ENCODE data around the gene CCNQ. TPM values are rescaled to one million over a fixed set of nuclear protein-coding genes. Genes with fewer than 3 reads are reported as not detected.

The CCNQ gene
- total RNA-seq, 2 experiments from 2014 or later: 28.0 to 31.7 TPM

DNA sequence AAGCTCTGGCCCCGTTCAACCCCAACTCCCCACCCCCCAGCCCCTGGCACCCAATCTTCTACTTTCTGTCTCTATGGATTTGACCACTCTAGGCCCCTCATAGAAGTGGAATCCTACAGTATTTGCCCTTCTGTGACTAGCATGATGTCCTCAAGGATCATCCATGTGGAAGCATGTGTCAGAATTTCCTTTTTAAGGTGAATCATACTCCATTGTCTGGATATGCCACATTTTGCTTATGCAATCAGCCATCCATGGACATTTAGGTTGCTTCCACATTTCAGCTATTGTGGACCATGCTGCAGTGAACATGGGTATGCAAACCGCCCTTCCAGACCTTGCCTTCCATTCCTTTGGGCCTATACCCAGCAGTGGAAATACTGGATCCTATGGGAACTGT, 15.5 kb downstream of the CCNQ start:
- ChIA-PET POLR2A (no interaction called here), CTCF (interaction anchor here (0.8 to 0.9 kb wide), 2 partner anchors 23 to 85 kb away, joined by 3 read pairs; no protein-coding TSS in a partner anchor)

DNA sequence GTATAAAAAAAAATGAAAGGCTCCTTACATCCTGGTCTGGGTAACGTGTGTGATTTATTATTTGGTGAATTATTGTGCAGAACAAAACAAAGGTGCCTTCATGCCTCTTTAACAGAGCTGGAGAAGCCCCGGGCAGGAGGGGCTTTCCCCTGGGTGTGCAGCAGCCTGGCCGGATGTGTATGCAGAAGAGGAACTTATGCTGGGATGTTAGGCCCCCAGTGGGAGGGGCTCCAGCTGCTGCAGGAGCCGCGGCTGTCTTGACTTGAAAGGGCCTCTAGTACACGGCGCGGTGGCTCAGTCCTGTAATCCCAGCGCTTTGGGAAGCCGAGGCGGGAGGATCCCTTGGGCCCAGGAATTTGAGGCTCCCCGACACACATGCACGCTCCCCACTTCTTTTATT, 16.0 kb downstream of the CCNQ start:
- ChIA-PET CTCF (interaction anchor here (0.8 kb wide), 1 partner anchor 22 kb away, joined by 3 read pairs; no protein-coding TSS in a partner anchor), POLR2A (no interaction called here)

DNA sequence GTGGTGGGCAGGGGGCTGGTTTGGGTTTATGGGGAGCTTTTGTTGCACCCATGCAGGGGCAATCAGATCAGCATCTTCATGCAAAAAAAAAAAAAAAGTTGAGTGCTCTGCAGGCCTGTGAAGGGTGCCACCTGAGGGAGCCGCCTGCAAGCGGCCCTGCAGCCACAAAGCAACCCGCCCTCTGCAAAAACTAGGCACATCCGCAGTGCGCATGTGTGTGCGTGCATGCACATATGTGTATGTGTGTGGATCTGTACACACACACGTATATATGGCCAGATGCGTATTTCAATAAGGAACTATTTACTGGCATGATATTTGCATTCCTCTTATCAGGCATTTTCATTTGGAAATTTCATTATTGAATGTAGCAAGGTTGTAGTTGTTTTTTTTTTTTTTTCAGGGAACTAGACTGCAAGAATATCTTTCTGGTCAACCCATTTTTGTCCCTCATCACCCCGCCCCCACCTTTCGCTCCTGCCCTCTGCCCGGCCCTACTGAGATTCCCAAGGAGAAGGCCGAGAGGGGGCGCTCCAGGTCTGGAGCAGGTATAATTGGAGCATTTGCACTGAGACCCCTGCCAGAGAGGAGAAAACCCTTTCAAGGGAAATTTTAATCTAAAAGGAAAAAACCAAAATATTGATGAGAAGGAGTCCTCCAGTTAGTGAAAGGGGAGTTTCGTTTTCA, 18.1 kb downstream of the CCNQ start:
- CTCF ChIA-PET: interaction anchor here (1.1 to 1.2 kb wide), 2 partner anchors 41 to 86 kb away, joined by 3 to 4 read pairs; no protein-coding TSS in a partner anchor
- POLR2A ChIA-PET: no interaction called here

DNA sequence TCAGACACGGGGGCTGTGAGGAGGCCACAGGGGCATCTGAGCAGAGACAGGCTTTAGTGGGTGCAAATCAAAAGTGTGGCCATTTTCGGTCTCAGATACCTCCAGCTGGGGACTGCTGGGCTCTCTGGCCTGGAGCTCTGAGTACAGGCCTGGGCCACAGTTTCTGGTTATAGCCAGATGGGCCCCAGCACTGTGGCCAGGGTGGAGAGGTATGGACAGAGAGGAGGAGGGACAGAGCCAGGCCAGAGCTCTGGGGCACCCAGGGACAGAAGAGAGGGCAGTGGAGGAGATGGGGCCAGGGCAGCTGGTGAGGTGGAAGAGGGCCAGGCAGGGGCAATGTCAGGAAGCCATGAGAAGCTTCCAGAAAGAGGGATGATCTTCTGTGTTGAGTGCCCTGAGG, 20.1 kb downstream of the CCNQ start:
- ChIA-PET CTCF (no interaction called here), POLR2A (no interaction called here)

DNA sequence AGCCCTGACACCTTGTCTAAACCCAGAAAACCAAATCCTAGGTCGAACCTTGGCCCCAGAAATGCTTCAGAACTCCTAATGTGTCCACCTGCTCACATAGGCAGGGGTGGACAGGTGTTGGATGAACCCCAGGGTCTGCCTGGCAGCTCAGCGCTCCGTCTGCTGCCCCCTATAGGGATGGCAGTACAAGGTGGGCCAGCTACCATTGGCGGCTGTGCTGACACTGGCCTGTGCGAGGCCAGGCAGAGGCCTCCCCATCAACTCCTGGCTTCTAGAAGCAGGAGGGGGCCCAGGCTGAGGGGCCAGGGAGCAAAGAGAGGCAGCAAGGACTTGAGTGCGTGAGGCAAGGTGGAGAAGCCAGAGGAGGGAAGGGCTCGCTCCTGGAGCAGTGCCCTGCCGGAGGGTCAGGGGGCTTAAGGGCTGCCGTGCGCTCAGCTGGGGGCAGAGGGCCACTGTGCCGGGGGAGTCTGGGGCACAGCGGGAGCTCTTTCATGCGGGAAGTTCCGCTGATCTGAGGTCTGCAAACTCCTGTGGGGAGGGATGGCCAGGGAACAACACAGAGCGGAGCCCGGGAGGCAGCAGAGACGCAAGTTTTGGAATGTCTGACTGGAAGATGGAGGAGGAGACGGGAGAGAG, 20.6 kb downstream of the CCNQ start:
- ChIA-PET POLR2A (interaction anchor here (0.5 kb wide), 1 partner anchor 14 kb away, joined by 3 read pairs; no protein-coding TSS in a partner anchor), CTCF (no interaction called here)

DNA sequence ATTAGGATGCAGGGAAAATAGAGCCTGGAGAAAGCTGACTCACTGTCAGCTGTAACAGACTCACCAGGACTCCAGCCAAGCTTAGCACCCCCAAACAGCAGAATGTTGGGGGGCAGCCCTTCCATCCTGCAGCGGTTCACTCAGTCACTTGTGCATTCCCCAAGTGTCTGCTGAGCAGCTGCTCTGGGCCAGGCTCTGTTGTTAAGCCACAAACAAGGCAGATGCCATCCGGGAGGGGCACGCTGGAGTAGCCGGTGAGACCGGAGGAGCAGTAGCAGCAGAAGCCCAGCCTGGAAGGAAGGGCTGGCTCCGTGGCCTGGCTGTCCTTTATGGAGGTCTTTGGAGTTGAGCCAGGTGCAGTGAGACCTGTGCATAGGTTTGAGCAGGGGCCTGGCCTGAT, 22.0 kb downstream of the CCNQ start:
- POLR2A ChIA-PET: no interaction called here
- CTCF ChIA-PET: no interaction called here

DNA sequence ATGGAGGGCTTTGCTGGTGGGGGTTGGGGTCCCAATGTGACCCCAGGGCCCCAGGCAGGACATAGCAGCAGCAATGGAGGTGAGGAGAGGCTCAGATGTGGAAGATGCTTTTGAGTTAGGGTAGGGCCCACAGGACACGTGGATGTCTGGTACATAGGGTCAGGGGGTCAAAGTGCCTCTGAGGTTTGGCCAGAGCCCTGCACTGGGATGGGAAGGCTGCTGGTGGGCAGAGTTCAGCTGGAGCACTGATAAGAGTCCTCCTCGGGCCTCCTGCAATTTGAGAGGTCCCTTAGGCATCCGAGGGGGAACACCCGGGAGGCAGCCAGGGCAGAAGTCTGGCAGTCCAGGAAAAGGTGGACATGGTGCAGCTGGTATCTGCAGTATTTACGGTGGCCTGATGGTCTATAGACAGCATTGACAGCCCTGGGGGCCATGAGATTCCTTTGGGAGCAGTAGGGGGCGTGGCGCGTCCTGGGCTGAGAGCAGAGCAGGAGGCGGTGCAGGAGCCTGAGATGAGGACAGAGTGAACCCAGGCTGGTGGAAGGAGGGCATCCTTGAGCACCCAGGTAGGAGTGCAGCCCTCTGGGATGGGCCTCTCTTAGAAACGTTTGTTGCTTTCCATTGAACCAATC, 22.6 kb downstream of the CCNQ start:
- CTCF ChIA-PET: no interaction called here
- POLR2A ChIA-PET: no interaction called here

DNA sequence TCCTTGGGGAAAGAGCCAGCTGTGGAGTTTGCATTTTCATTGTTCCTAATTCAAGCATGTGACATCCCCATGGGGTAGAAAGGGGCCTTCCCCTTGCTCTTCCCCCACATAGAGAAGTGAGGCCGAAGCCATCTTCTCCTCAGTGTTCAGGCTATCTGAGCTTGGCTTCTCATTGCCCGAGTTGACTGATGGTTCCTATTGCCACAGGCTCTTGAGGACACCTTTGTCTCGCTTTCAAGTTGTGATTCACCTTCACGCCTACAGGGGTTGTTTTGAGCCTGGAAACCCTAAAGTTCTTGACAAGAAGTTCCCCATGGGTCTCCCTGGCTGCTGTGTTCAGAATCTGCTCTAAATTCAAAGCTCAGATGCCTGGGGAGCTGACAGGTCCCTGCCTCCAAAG, 25.0 kb downstream of the CCNQ start:
- ChIA-PET POLR2A (no interaction called here), CTCF (no interaction called here)

DNA sequence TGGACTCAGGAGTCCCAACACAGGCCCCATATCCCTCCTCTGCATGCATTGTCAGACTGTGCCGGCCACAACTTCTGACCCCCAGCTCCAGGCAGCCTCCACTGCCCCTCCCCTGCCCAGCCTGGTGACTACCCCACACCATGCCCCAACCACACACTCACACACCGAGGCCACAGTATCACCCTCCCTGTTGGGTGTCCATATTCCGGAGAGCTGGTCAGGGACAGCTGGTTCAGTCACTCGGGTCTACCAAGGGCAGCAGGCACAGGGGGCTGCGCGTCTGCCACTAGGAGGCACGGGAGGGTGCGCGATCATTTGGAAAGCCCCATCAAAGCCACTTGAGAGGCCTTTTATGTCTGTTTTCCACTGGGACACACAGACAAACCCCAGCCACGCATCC, 26.3 kb downstream of the CCNQ start:
- ChIA-PET POLR2A (no interaction called here), CTCF (no interaction called here)

DNA sequence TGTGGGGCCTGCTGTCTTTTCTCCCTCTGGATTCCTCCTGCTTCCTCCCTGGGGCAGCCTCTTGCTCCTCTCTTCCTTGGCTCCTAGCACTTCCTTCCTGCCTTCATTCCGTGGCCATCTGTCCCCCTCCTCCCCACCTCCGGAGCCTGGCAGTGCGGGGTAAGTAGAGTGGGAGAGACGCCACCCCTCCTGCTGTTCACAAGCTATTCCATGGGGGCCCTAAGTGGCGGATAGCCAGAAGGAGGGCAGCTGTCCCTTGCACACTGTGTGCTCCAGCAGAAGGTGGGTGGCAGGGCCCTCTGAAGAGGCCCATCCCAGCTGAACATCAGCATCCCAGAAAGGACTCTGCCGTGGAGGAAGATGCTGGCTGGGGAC, 27.4 kb downstream of the CCNQ start:
- POLR2A ChIA-PET: no interaction called here
- CTCF ChIA-PET: interaction anchor here (1.2 kb wide), 1 partner anchor 18 kb away, joined by 4 read pairs; no protein-coding TSS in a partner anchor

DNA sequence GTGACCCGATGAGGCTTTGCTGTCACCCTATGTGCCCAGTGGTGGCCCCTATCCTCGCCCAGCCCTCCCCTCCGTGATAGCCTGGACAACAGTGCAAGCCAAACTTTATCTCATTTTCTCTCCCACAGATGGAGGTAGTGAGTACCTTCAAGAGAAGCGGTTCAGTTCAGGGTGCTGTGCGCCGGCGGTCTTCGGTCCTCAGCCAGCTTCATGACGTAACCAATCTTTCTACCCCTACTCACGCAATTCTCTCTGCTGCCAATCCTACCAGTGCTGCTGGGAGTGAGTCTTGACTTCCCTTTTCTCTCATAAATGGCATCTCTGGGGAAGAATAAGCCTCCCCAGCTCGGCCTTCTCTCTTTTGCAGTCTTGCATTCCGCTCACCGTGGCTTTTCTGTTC, 29.5 kb downstream of the CCNQ start:
- ChIA-PET CTCF (no interaction called here), POLR2A (no interaction called here)

DNA sequence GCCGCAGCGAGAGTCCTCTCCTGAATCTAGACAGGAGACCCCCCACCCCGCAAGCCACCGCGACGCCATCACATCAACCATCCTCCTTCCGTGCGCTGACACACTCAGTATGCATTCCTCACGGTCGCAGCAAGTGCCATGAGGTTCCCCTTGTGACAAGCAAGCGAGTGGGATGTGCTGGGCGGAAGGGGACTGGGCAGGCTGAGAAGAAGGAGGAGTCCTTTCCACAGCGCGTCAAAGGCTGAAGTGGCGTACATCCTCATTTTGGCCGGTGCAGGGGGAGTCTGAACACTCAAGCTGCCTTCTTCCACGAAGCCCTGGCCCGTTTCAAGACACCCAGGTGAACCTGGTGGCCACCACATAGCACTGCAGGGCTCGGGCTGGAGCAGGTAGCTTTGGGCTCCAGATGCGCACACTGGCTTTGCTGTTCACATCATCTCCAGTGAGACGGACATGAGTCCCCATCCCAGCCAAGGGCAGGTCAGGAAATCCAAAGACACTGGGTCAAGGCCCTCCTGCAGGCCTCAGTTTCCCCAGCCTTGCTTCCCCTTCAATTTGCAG, 30.4 kb downstream of the CCNQ start:
- CTCF ChIA-PET: no interaction called here

DNA sequence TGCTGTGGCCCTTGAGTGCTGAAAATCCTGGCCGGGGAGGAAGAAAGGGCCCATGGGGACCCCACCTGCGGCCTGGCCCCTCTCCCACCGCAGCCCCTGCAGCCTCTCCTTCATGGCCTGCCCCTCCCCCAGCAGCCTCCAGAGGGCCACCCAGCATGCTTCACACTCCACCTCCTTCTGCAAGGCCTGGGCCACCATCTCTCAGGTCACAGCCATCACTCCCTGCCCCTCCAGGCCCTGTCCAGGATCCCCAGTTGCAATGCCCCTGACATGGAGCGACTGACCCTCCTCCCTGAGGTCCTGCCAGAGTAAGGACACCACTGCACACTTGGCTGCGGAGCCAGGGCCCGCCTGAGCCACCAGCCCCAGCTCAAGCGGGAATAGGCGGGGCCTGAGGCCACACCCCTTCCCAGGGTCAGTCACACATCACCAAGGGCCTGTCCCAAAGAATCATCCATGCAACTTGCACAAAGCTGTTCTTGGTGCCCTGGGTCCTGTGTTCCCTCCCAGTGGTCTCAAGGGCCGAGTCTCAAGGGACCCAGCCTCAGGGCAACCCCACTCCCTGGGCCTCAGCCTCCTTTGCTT, 32.9 kb downstream of the CCNQ start:
- CTCF ChIA-PET: interaction anchor here (2.0 kb wide), 1 partner anchor 12 kb away, joined by 4 read pairs; no protein-coding TSS in a partner anchor

More for the DNA sequence above, 30.4 kb downstream of the CCNQ start:
- POLR2A ChIA-PET: no interaction called here

DNA sequence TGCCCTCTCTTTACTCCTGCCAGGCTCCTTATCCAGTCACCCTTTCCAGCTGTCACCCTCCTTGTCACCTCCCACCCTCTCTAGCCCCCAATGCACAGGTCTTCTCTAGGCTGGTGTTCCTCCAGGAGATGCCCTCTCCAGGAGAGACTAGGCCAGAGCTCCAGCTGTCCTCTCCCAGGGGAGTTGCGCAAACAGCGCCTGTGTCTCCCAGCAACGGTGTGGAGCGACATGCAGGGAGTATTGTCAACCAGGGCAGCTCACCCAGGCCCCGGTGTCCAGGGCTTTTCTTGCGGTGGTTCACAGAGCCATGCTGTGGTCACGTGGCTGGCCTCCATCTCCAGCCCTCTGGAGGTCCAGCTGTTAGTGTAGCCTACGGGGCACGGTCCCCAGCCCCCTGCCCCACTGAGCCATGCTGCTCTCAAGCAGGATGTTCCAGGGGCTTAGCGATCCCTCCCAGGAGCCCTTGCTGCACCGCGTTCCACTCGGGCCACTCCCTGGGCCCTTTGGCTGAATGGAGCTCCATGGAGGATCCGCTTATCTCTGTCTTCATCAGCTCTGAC, 34.8 kb downstream of the CCNQ start:
- POLR2A ChIA-PET: interaction anchor here (0.5 kb wide), 1 partner anchor 14 kb away, joined by 3 read pairs; no protein-coding TSS in a partner anchor
- CTCF ChIA-PET: interaction anchor here (2.0 kb wide), 1 partner anchor 10 kb away, joined by 4 read pairs; no protein-coding TSS in a partner anchor

More for the DNA sequence above, 32.9 kb downstream of the CCNQ start:
- POLR2A ChIA-PET: no interaction called here

DNA sequence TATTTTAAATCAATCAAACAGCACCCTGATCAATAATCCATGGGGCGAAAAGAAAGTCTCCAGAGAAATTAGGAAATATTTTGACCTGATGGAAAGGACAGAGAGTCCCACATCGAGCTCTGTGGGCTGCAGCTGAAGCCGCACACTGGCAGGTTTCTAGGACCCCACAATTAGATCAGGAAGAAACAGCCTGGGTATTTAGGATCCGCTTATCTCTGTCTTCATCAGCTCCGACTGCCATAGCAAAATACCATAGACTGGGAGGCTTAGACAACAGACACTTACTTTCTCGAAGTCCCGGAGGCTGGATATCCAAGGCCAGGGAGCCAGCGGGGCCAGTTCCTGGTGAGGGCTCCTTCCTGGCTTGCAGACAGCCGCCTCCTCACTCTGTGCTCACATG, 36.4 kb downstream of the CCNQ start:
- POLR2A ChIA-PET: no interaction called here
- CTCF ChIA-PET: interaction anchor here (1.3 kb wide), 1 partner anchor 23 kb away, joined by 3 read pairs; no protein-coding TSS in a partner anchor

DNA sequence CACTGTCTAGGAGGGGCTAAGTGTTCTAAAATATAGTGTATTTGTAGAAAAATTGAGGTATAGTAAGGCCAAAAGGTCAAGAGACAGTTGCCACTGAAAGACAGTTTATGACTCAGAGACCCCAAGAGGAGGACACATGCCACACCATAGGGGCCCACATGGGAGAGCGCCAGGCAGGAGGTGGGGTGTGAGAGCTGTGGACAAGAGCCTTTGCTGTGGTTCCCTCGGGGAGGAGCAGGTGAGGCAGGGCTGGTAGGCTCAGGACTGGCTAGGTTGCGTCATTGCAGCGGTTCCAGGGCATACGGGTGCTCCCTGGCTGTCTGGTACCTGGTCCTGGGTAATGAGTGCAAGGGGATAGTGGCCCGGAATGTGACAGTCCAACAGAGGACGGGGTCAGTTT, 37.6 kb downstream of the CCNQ start:
- CTCF ChIA-PET: no interaction called here

DNA sequence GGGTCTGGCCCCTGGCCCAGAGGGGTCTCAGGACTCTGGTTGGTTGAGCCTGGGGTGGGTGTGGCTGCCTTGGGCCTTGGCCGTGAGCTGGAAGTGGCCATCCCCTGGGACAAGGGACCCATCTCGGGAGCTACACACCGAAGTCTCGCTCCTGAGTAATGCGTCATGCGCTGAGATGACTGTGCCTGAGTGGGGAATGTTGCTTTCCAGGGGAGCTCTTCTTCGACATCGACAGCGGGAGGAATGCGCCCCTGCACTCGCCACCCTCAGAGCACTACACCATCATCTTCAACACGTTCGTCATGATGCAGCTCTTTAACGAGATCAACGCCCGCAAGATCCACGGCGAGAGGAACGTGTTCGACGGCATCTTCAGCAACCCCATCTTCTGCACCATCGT, 38.5 kb downstream of the CCNQ start:
- ChIA-PET POLR2A (no interaction called here), CTCF (interaction anchor here (0.9 to 1.5 kb wide), 2 partner anchors 23 to 107 kb away, joined by 3 to 4 read pairs; no protein-coding TSS in a partner anchor)

More for the DNA sequence above, 37.6 kb downstream of the CCNQ start:
- POLR2A ChIA-PET: no interaction called here

DNA sequence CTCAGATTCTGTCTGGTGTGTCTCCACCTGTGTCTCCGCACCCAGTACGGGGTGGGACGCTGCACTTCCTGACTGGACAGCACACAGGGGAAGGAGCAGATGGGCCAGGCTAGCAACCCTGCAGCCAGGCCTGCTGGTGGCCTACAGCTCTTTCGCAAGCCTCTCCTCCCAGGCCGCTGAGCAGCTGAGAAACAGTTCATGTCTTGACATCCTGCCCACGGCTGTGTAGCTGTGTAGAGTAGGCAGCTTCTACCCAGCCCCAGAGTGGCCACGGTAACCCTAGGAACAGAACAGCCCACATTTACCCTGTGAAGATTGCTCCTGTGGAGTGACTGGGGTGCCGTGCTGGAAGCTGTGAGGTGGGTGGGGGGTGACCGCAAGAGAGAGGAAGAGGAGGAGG, 38.9 kb downstream of the CCNQ start:
- ChIA-PET CTCF (interaction anchor here (0.9 to 1.5 kb wide), 2 partner anchors 23 to 107 kb away, joined by 3 to 4 read pairs; no protein-coding TSS in a partner anchor), POLR2A (no interaction called here)

DNA sequence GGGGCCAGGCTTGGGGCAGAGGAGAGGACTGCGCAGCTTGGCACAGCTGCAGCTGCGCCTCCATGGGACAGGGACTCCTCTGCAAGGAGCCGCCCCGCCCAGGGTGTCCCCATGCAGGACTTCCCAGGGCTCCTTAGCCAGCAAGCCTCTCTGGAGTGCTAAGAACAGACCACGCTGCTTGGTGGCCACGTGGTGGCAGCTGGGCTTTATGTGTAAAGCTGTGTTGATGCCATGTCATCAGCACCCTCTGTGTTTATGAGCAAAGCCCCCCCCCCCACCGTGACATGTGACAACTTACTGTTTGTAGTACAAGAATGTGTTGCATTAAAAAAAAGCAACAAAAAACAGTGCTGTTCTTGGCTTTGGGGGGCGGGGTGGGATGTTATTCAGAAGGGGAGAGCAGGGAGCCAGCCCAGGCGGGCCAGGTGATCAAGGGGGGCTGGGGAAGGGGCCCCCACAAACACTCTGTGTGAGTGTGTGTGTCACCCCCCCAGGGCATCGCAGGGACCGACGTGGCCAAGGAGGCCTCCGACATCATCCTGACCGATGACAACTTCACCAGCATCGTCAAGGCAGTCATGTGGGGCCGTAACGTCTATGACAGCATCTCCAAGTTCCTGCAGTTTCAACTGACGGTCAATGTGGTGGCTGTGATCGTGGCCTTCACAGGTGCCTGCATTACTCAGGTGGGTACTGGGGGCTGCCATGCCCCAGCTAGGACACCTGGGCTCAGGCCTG, 41.2 kb downstream of the CCNQ start:
- CTCF ChIA-PET: no interaction called here

More for the DNA sequence above, 41.2 kb downstream of the CCNQ start:
- POLR2A ChIA-PET: no interaction called here
